Vagina (tissue), 2 donors: ENCODE data around the gene RAPGEF5. TPM values are rescaled to one million over a fixed set of nuclear protein-coding genes. Genes with fewer than 3 reads are reported as not detected.

Experiments
- DNase-seq, 2 donors: peaks; one replicate each; pipeline ENCODE4 v3.0.0-alpha.2; 2017; ENCODE audit errors: extremely low spot score in 2 of 2
- H3K27ac ChIP-seq: fragments of 200-600 bp; sonication (generic); one replicate; pipeline ENCODE4 v1.5.1; 2019
- H3K27me3 ChIP-seq: fragments of 200-600 bp; sonication (generic); one replicate; pipeline ENCODE4 v1.5.1; 2019
- H3K36me3 ChIP-seq, 2 donors: fragments of 200-600 bp; sonication (generic); one replicate each; pipeline ENCODE4 v1.5.1; 2017 to 2019
- H3K4me1 ChIP-seq: fragments of 200-600 bp; sonication (generic); one replicate; pipeline ENCODE4 v1.5.1; 2019
- H3K4me3 ChIP-seq, 2 donors: fragments of 200-600 bp; sonication (generic); 1 replicate in 1 of 2; 2 replicates in 1 of 2; pipeline ENCODE4 v1.5.1; 2016 to 2019
- H3K9me3 ChIP-seq: fragments of 200-600 bp; sonication (generic); one replicate; pipeline ENCODE4 v1.5.1; 2019
- CTCF ChIP-seq, 3 experiments: fragments of 450-650 bp in 2 of 3; fragments of 200-600 bp in 1 of 3; sonication (generic) in 1 of 3; IDR thresholded peaks; one replicate each; pipeline ENCODE4 v1.5.1; 2017 to 2019; ENCODE audit warnings: antibody characterized with exemption in 3 of 3, mild to moderate bottlenecking in 2 of 3, moderate library complexity in 2 of 3
- POLR2A ChIP-seq, 2 donors: fragments of 450-650 bp; IDR thresholded peaks; one replicate each; pipeline ENCODE4 v1.6.1; 2017; ENCODE audit warnings: antibody characterized with exemption in 2 of 2, mild to moderate bottlenecking in 2 of 2, moderate library complexity in 2 of 2
- POLR2AphosphoS5 ChIP-seq, 2 donors: sonication (generic); formaldehyde crosslinking; IDR thresholded peaks; one replicate each; pipeline ENCODE4 v1.9.0; 2017; ENCODE audit warnings: antibody characterized with exemption in 2 of 2, mild to moderate bottlenecking in 2 of 2, low read depth in 1 of 2; ENCODE audit not compliant: insufficient read depth in 1 of 2
- intact Hi-C: fragments of 100-400 bp; cut with DNase I; formaldehyde crosslinking; loops from one replicate; pipeline ENCODE4 v1.15.1; 2023
- total RNA-seq: library from RNA; depleted of rRNA; stranded (reverse); fragments of >200 nt; gene quantifications from one replicate; pipeline ENCODE4 v1.2.3, GENCODE V29; 2016

RAPGEF5 gene
- total RNA-seq, 1 donor from 2014 or later: 68.0 TPM

- DNase-seq: no peak
- intact Hi-C loops: no loop called here
- Histone ChIP-seq H3K4me1 (no peaks in the 10 kb centered on the region), H3K27me3 (no peaks in the 10 kb centered on the region), H3K9me3 (no peaks in the 10 kb centered on the region), H3K36me3 (no peaks in the 10 kb centered on the region), H3K27ac (no peak overlapping the region), H3K4me3 (no peak overlapping the region)
- no peak for TF ChIP-seq CTCF (IDR thresholded peaks at IDR 0.05)
- no peak for TF ChIP-seq POLR2AphosphoS5 (IDR thresholded peaks at IDR 0.05; ENCODE audit: insufficient read depth in 1 of 2, low read depth in 1 of 2)
- TF ChIP-seq POLR2A (IDR thresholded peaks at IDR 0.05): no peak
These were observed 202.8 kb downstream of the RAPGEF5 start for GRCh38 chr7:22154143-22154529.

GRCh38 chr7:22153432-22154142 lies 203.4 kb downstream of the RAPGEF5 start:
- no peak for DNase-seq
- no peak for TF ChIP-seq CTCF (IDR thresholded peaks at IDR 0.05)
- TF ChIP-seq POLR2A (IDR thresholded peaks at IDR 0.05): no peak
- no peak for TF ChIP-seq POLR2AphosphoS5 (IDR thresholded peaks at IDR 0.05; ENCODE audit: insufficient read depth in 1 of 2, low read depth in 1 of 2)
- Histone ChIP-seq H3K36me3 (peaks cover 0 to 5% of the 10 kb centered on the region in 2 donors), H3K27me3 (no peaks in the 10 kb centered on the region), H3K4me3 (no peak overlapping the region), H3K4me1 (no peaks in the 10 kb centered on the region), H3K27ac (no peak overlapping the region), H3K9me3 (no peaks in the 10 kb centered on the region)
- intact Hi-C loops: no loop called here

- intact Hi-C loops: no loop called here
- peaks cover 4% of the 10 kb centered on the region for H3K4me1 ChIP-seq
- DNase-seq: no peak
- H3K4me3 ChIP-seq: no peak overlapping the region
- H3K27ac ChIP-seq: no peak overlapping the region
- TF ChIP-seq CTCF (IDR thresholded peaks at IDR 0.05) (no peak), POLR2A (IDR thresholded peaks at IDR 0.05) (no peak), POLR2AphosphoS5 (IDR thresholded peaks at IDR 0.05; ENCODE audit: insufficient read depth in 1 of 2, low read depth in 1 of 2) (no peak)
- peaks cover 0 to 13% of the 10 kb centered on the region in 2 donors for H3K36me3 ChIP-seq
- H3K27me3 ChIP-seq: no peaks in the 10 kb centered on the region
- H3K9me3 ChIP-seq: no peaks in the 10 kb centered on the region
These were observed 204.3 kb downstream of the RAPGEF5 start for GRCh38 chr7:22152690-22153089.

DNA sequence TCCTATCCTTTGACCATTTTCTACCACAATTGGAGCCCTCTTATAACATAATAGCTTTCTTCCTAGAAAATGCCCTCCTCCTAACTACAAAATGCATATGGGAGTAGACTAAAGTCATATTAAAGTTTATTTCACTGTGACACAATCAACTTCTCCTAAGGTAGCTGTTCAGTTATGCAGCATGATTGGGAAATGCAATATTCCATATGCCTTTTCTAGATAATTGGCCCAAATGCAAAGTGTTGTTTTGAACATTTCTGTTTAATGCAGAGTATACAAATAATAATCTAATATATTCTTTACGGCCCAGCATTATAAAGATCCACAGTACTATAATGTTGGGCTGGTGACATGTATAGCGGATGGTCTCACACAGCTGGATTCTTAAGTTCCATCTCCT lies 205.1 kb downstream of the RAPGEF5 start:
- H3K27ac ChIP-seq: no peak overlapping the region
- H3K4me1 ChIP-seq: peaks cover 12% of the 10 kb centered on the region
- no peak for DNase-seq
- H3K9me3 ChIP-seq: no peaks in the 10 kb centered on the region
- intact Hi-C loops: no loop called here
- H3K4me3 ChIP-seq: no peak overlapping the region
- H3K27me3 ChIP-seq: no peaks in the 10 kb centered on the region
- TF ChIP-seq CTCF (IDR thresholded peaks at IDR 0.05) (no peak), POLR2A (IDR thresholded peaks at IDR 0.05) (no peak), POLR2AphosphoS5 (IDR thresholded peaks at IDR 0.05; ENCODE audit: insufficient read depth in 1 of 2, low read depth in 1 of 2) (no peak)
- peaks cover 0 to 13% of the 10 kb centered on the region in 2 donors for H3K36me3 ChIP-seq

DNA sequence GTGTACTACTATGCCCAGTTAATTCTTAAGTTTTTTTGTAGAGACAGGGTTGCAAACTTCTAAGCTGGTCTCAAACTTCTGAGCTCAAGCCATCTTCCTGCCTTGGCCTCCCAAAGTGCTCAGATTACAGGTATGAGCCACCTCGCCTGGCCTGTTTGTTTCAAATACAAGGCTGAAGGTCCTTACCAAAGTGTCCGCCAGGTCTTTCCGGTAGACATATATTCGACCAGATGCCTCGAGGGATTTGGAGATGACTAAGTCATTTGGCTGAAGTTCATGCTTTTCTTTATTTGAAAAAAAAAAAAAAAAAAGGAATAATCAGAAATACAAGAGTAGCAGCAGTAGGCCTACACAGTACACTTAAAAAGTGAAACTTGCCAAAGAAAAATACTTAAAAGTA lies 206.7 kb downstream of the RAPGEF5 start:
- TF ChIP-seq CTCF (IDR thresholded peaks at IDR 0.05): no peak
- no peak for TF ChIP-seq POLR2A (IDR thresholded peaks at IDR 0.05)
- no peak for TF ChIP-seq POLR2AphosphoS5 (IDR thresholded peaks at IDR 0.05; ENCODE audit: insufficient read depth in 1 of 2, low read depth in 1 of 2)
- Histone ChIP-seq H3K36me3 (peaks cover 0 to 13% of the 10 kb centered on the region in 2 donors), H3K4me3 (no peak overlapping the region), H3K4me1 (peaks cover 14% of the 10 kb centered on the region), H3K27ac (no peak overlapping the region), H3K9me3 (no peaks in the 10 kb centered on the region), H3K27me3 (no peaks in the 10 kb centered on the region)
- DNase-seq: no peak
- intact Hi-C loops: no loop called here
